Middle frontal gyrus (tissue), 1 donor: ENCODE results near the gene KRT1.
"Not testable (repeated sequence)": the region's sequence is repeated elsewhere in the genome, so short reads cannot be mapped to it uniquely, and the experiment has no call there.

Experiments
- DNase-seq: peaks from one replicate; pipeline ENCODE4 v3.0.0-alpha.2; 2015; ENCODE audit warnings: low spot score; ENCODE audit errors: extremely low spot score

Gene KRT1

DNA sequence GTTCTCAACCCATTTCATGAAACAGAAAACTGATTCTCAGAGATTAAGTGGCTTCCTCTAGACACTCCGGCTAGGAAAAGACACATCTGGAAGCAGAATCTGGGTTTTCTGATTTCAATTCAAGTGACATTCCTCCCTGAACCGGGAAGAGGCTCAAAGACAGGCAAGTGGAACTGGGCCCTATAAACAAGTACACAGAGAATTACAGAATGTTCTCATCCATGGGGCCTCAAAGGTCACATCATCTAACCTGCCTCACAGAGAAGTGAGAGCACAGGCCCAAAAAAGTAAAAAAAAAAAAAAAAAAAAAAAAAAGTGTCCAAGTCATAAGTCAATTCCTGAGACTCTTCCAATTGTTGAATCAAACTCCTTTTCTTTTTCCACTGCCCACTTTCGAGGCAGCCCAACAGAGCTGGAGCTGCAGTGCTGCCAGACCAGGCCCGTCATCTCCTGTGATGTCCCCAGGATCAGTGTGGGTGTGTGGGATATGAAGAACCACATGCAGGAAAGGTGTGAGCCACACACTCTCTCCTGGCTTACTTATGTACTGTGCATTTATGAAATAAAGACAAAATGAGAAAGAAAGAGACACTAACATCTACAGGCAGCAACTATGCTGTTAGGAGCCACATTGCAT is 2.8 kb upstream of the KRT1 start:
- peak; percentile 10 for DNase-seq

- no peak for DNase-seq
Measured at GRCh38 chr12:52682381-52682660, 2.1 kb upstream of the KRT1 start.

DNA sequence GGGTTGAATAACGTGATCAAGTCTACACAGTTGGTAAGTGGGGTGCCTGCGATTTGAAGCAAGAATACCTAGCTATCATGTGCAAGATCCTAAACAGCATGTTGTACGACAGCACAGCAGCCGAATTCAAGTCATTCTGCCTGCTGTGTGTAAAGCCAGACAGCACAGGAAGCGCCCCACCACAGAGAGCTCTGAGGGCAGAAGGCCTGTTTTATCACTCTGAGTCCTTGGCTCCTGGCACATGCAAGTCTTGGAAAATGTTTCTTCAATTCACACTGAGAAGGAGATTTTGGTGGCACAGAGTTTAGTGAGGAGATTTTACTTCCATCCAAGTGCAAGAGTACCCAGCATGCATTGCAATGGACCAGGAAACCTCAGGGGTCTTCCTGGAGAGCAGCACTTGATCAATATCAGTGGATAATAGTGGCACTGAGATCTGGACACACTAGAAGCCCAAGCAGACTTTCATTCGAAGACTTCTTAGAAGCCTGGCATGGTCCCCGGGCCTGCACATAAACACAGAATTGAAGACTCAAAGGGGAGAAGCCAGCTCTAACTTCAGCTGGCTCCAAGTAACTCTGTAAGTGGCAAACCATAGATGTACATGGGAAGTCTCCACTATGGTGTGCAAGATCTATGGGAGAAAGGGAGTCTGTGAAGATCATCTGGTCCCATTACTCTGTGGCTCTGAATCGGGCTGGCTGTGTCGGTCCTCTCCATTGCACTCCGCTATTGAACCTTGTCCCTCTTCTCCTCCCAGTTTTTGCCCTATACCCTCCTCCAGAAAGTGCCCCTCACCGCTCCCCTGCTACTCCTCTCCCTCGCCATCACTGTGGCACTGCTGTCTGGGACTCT is 1.5 kb upstream of the KRT1 start:
- no peak for DNase-seq

DNA sequence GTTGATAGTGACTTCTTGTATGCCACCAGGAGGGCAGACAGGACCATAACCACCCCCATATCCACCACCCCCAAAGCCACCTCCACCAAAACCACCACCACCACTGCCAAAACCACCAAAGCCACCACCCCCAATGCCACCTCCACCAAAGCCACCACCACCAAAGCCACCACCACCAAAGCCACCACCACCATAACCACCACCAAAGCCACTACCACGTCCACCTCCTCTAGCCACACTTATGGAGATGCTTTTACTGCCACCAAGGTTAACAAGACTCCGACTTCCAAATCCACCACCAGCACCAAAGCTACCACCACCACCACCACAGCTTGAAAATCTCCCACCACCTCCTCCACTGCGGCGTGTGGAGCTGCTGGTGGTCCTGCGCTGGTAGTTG is 332 bp downstream of the KRT1 start:
- DNase-seq, result no peak

DNA sequence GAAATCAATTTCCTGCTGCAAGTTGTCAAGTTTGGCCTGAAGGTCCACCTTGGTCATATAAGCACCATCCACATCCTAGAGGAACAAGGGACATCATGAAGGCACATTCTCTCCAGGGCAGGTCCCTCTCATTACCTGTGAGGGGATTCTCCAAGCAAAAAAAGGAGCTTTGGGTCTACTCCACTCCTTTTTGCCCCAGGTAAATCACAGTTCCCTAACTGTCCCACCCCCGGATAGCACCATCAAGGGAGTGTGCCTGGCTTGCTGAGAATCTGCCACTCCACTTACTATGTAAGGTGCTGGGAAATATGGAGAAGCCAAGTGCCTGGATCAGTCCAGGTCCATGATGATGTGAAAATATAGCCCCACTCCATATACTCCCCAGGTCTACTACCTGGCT is 2.5 kb downstream of the KRT1 start:
- DNase-seq, result no peak

DNA sequence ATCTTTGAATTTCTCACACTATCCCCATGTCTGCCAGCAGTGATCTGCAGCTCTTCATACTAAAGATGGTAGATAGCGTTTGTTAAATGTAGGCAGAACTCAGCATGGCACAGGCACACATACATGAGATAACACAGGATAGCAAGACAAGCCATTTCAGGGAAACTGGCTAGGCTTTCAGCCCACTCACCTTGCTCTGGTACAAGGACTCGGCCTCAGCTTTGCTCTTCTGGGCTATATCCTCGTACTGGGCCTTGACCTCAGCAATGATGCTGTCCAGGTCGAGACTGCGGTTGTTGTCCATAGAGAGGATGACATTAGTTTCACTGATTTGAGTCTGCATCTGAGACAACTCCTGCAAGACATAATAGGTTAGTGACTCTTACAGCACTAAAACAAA is 3.1 kb downstream of the KRT1 start:
- no peak for DNase-seq

DNA sequence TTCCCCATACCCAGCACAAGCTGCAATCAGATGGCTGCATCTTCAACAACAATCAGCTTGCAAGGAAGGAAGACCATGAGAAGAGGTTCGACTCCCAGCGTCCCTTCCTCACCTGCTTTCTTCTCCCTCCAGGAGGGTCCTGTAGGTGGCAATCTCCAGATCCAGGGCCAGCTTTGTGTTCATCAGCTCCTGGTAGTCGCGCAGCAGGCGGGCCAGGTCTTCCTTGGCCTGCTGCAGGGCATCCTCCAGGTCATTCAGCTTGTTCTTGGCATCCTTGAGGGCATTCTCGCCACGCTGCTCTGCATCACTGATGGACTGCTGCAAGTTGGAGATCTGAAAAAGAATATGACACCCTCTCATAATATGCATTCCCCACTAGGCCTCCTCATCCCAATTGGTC is 4.0 kb downstream of the KRT1 start:
- no peak for DNase-seq

DNA sequence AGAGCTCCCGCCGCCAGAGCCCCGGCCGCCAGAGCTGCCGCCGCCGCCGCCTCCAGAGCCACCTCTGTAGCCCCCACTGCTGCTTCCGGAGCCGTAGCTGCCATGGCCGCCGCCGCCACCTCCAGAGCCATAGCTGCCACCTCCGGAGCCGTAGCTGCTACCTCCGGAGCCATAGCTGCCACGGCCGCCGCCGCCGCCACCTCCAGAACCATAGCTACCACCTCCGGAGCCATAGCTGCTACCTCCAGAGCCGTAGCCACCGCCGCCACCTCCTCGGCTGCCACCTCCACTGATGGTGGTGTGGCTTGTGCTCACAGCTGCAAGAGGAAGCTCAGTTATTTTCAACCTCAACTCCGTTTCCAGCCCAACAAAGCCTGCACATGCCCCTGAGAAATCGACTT is 4.9 kb downstream of the KRT1 start:
- no peak for DNase-seq

DNA sequence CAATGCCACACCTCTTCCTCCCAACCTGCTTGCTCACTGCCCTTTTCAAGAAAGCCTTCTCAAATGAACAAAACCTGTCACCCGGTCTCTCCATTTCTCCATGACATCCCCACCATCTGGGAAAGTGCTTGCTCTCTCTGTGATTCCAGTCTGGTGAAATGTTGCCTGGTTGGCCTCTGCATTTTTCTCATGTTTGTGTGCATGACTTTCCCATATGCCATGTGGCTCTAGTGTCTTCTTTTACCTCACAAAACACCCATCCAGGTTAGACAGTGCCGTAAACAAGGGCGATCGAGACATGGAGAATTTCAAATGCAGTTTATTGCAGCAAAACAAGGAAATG is 5.8 kb downstream of the KRT1 start:
- DNase-seq, result no peak

DNA sequence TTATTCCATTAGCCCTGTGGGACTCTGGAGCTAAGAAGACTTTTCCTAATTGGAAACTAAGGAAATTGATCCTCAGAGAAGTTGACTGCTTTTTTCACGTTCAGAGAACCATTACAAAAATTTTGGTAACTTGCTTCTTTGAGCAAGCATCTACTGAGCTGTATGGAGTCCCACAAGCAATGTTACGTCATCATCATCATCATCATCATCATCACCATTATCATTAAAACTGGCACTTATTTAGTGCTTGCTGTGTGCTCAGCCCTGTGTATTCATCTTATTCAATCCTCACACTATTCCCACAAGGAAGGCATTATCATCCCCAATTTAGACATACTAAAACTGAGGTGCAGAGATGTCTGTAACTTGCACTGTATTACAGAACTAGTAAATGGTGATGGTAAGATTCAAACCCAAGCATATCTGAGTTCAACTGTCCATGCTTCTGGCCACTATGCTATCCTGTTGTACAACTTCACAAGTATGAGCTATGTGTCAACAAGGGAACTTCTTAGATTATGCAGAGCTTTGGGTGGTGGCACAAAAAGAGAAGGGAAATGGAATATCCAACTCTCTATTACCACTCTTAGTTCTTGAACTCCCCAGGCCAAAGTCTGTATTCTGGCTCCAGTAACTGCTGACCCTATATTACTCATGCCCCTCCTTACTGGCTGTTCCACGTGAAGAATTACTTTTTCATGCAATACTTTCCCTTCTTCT is 6.3 kb downstream of the KRT1 start:
- no peak for DNase-seq

GRCh38 chr12:52673217-52673616 is 7.0 kb downstream of the KRT1 start:
- no peak for DNase-seq

DNA sequence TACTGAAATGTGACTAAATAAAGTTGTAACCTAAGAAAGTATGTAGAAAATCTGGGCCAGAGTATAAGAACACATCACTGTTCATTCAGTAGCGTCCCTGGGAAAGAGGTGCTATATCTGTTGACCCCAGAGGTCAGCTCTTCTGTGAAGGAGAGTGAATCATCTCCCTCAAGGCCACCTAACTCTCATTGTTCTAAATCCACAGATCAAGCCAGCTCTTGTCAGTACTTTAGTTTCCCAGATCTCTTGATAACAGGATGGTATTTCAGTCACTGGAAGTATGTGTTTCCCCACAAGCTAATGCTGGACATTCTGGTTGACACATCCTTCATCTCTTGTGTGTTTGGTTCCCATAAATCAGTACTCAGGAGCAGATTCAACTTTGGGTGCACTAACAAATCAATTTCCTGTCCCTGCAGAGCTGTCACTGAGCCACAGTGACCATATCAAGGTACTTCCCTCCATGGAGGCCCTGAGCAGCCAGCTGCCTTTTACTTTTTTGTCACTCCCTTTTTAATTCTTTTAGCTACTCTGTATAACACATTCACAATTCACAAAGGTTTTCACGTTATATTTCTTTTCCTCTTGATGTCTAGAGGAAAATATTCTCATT is 7.8 kb downstream of the KRT1 start:
- no peak for DNase-seq

- no peak for DNase-seq
Measured at GRCh38 chr12:52670961-52671360, 9.2 kb downstream of the KRT1 start.

- no peak for DNase-seq
Measured at GRCh38 chr12:52670506-52670905, 9.7 kb downstream of the KRT1 start.

DNA sequence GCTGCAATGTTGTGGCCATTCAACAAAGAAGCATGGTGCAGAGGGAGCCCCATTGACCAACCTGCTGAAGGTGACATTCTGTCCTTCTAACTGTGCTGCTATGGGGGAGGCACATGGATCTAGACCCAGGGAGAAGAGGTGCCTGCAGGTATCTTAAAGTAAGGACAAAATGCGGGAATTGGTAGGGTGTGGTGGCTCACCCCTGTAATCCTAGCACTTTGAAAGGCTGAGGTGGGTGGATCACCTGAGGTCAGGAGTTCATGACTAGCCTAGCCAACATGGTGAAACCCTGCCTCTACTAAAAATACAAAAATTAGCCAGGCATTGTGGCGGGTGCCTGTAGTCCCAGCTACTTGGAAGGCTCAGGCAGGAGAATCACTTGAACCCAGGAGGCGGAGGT is 10.3 kb downstream of the KRT1 start:
- not testable (repeated sequence) for DNase-seq

GRCh38 chr12:52669426-52669825 is 10.8 kb downstream of the KRT1 start:
- no peak for DNase-seq

GRCh38 chr12:52667931-52668330 is 12.3 kb downstream of the KRT1 start:
- DNase-seq, result no peak

GRCh38 chr12:52667509-52667908 is 12.7 kb downstream of the KRT1 start:
- no peak for DNase-seq

DNA sequence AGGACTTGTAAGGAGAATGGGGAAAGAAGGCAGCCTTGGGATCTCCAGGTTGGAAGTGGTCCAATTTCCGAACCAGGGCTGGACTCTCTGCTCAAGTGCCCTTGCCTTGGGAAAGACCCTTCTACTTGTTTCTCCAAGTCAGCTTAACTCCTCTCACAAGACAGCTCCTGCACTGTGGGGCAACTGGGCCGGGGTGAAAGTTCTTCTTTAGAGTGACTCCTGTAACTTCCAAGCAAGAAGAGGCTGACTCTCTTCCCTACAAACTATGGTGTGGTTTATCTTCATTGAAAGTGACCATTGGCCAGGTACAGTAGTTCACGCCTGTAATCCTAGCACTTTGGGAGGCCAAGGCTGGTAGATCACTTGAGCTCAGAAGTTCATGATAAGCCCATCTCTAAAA is 13.7 kb downstream of the KRT1 start:
- DNase-seq, result no peak

- DNase-seq, result no peak
Measured at GRCh38 chr12:52663420-52663819, 16.8 kb downstream of the KRT1 start.

GRCh38 chr12:52662918-52663229 is 17.3 kb downstream of the KRT1 start:
- DNase-seq, result no peak

DNA sequence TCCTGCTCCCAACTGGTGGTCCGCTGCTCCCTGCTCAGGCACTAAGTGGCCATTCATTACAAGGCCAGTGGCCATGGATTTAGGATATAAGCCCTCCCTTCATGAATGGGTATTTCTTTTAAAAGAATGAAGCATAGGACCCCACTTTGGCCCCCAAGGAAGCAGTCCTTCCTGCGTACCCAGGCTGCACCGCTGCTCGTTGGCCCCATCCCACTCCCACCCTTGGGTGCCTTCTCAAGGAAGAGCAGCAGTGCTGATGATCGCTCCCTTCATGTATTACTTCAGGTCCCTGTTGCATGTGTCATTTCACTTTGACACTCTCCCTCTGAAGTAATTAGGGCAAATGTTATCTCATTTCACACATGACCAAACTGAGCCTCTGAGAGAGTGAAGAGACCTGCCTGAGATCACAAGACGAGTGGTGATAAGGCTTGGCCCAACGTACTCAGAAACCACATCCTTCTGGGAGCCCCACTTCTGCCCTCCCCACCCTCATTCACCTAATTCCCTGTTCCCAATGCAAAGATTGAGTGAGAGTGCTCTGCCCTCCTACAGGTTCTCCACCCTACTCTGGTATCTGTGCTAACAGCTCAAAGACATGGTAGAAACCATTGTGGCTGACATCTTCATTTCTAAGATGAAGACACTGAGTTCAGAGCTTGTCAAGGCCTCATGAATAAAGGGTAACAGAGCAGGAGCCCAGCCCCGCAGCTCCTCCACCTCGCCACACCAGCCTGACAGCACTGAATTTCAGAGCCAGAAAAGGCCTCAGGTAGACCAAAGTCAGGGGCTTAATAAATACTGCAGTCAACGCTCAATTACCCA is 17.9 kb downstream of the KRT1 start:
- no peak for DNase-seq
